ENCODE results near the gene RELN. TPM values are rescaled to one million over a fixed set of nuclear protein-coding genes. Genes with fewer than 3 reads are reported as not detected.

Gene RELN
- total RNA-seq, 2 donors from 2014 or later: 1.1 to 1.4 TPM

GRCh38 chr7:103991406-103991805, 1.9 kb upstream of the RELN start:
- Histone ChIP-seq H3K27me3 (peaks cover 42% of the 10 kb centered on the region), H3K27ac (no peak overlapping the region), H3K9me3 (no peaks in the 10 kb centered on the region), H3K4me1 (no peaks in the 10 kb centered on the region), H3K36me3 (no peaks in the 10 kb centered on the region), H3K9ac (ENCODE audit: low read depth in 2 of 2, low read length in 2 of 2) (no peak overlapping the region), H3K4me3 (no peak overlapping the region)
- no peak for DNase-seq
- intact Hi-C loops (cut with DNase I): no loop called here
- TF ChIP-seq, protein P1, sequence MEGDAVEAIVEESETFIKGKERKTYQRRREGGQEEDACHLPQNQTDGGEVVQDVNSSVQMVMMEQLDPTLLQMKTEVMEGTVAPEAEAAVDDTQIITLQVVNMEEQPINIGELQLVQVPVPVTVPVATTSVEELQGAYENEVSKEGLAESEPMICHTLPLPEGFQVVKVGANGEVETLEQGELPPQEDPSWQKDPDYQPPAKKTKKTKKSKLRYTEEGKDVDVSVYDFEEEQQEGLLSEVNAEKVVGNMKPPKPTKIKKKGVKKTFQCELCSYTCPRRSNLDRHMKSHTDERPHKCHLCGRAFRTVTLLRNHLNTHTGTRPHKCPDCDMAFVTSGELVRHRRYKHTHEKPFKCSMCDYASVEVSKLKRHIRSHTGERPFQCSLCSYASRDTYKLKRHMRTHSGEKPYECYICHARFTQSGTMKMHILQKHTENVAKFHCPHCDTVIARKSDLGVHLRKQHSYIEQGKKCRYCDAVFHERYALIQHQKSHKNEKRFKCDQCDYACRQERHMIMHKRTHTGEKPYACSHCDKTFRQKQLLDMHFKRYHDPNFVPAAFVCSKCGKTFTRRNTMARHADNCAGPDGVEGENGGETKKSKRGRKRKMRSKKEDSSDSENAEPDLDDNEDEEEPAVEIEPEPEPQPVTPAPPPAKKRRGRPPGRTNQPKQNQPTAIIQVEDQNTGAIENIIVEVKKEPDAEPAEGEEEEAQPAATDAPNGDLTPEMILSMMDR (IDR thresholded peaks at IDR 0.05): no peak

GRCh38 chr7:103990991-103991390, 1.5 kb upstream of the RELN start:
- Histone ChIP-seq H3K4me3 (no peak overlapping the region), H3K36me3 (no peaks in the 10 kb centered on the region), H3K4me1 (no peaks in the 10 kb centered on the region), H3K27me3 (peaks cover 42% of the 10 kb centered on the region), H3K27ac (no peak overlapping the region), H3K9me3 (no peaks in the 10 kb centered on the region), H3K9ac (ENCODE audit: low read depth in 2 of 2, low read length in 2 of 2) (no peak overlapping the region)
- no peak for DNase-seq
- TF ChIP-seq, protein P1 (IDR thresholded peaks at IDR 0.05): no peak
- intact Hi-C loops (cut with DNase I): no loop called here

DNA sequence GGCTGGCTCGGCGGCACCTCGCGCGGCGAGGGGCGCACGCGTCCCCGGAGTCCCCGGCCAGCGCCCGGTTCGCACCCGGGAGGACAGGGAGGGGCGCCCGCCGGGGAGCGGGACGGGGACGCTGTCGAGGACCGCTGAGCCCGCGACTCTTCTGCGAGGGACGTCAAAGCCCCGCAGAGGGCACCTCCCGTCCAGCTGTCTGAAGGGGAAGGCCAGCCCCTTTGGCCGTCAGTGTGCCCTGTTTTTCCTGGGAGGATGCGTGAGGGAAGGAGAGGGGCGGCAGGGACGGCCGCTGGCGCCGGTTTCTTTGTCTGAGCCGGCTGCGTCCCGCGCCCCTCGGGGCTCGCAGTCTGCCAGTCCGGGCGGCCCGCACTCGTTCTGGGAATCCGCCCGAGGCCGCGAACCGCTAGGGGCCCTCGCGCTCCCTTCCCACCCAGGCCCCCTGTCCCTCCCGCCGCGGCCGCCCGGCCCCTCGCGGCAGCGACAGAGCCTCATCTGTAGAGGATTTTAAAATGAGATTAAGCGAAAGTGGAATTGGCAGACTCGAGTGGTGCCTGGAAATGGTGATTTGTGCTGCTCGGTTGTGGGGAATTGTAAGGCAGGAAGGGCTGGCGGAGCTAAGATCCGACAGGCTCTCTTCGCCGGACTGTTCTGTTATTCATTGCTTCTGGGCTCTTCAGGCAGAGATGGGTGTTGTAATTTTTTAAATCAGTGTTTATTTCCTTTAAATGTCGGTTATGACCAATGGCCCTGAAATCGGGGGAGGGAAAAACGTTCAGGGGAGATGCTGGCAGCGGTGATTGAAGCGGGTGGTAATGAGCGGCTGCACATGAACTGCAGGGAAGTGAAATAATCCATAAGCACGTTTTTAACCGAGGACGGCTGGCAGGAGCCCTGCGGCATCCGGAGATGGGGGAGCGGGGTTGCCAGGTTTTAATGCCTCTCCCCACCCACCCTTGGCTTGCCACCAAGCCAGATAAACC, 618 bp upstream of the RELN start:
- TF ChIP-seq, protein P1 (IDR thresholded peaks at IDR 0.05): no peak
- H3K4me1 ChIP-seq: no peaks in the 10 kb centered on the region
- H3K9me3 ChIP-seq: no peaks in the 10 kb centered on the region
- intact Hi-C loops (cut with DNase I): no loop called here
- peaks cover 42% of the 10 kb centered on the region for H3K27me3 ChIP-seq
- H3K27ac ChIP-seq: no peak overlapping the region
- H3K4me3 ChIP-seq: peak overlapping the region; percentile 13
- no peak for DNase-seq
- no peak overlapping the region for H3K9ac ChIP-seq (ENCODE audit: low read depth in 2 of 2, low read length in 2 of 2)
- H3K36me3 ChIP-seq: no peaks in the 10 kb centered on the region

GRCh38 chr7:103988468-103989199, 824 bp downstream of the RELN start:
- no peak overlapping the region for H3K27ac ChIP-seq
- intact Hi-C loops (cut with DNase I): no loop called here
- DNase-seq: no peak
- TF ChIP-seq, protein P1 (IDR thresholded peaks at IDR 0.05): no peak
- H3K4me1 ChIP-seq: no peaks in the 10 kb centered on the region
- H3K27me3 ChIP-seq: peaks cover 42% of the 10 kb centered on the region
- H3K9me3 ChIP-seq: no peaks in the 10 kb centered on the region
- H3K4me3 ChIP-seq: no peak overlapping the region
- H3K9ac ChIP-seq (ENCODE audit: low read depth in 2 of 2, low read length in 2 of 2): no peak overlapping the region
- H3K36me3 ChIP-seq: no peaks in the 10 kb centered on the region

- no peaks in the 10 kb centered on the region for H3K36me3 ChIP-seq
- no peaks in the 10 kb centered on the region for H3K9me3 ChIP-seq
- H3K9ac ChIP-seq (ENCODE audit: low read depth in 2 of 2, low read length in 2 of 2): no peak overlapping the region
- intact Hi-C loops (cut with DNase I): no loop called here
- H3K4me3 ChIP-seq: no peak overlapping the region
- peaks cover 42% of the 10 kb centered on the region for H3K27me3 ChIP-seq
- TF ChIP-seq, protein P1 (IDR thresholded peaks at IDR 0.05): no peak
- H3K27ac ChIP-seq: no peak overlapping the region
- no peaks in the 10 kb centered on the region for H3K4me1 ChIP-seq
- DNase-seq: no peak
These were observed 2.0 kb downstream of the RELN start for GRCh38 chr7:103987451-103987850.
